ENCODE data around the gene KIRREL3. TPM values are rescaled to one million over a fixed set of nuclear protein-coding genes. Genes with fewer than 3 reads are reported as not detected.
A peak's percentile ranks its signal among the peaks of the same experiment; 100 is the strongest.

The KIRREL3 gene
- total RNA-seq, 2 experiments from 2014 or later = not detected

GRCh38 chr11:126487711-126488110 lies 512.9 kb downstream of the KIRREL3 start:
- H3K36me3 Mint-ChIP-seq (ENCODE audit: low read depth) = no peaks in the 10 kb centered on the region
- ChIA-PET POLR2A (no interaction called here), CTCF (no interaction called here)
- no peak overlapping the region for H3K27ac ChIP-seq (ENCODE audit: low read depth in 1 of 2, low read length in 2 of 2)
- DNase-seq (no peak), ATAC-seq (ENCODE audit: poor library complexity) (no peak)
- no peaks in the 10 kb centered on the region for H3K36me3 ChIP-seq (ENCODE audit: insufficient read depth, low read length)
- H3K4me1 Mint-ChIP-seq (ENCODE audit: low read depth) = no peaks in the 10 kb centered on the region
- no peaks in the 10 kb centered on the region for H3K27me3 ChIP-seq (ENCODE audit: control insufficient read depth in 1 of 2, insufficient read depth in 2 of 2, low read length in 2 of 2)
- H3K27me3 Mint-ChIP-seq = no peaks in the 10 kb centered on the region
- H3K27ac Mint-ChIP-seq = no peak overlapping the region
- no peaks in the 10 kb centered on the region for H3K9me3 Mint-ChIP-seq
- TF ChIP-seq CTCF (IDR thresholded peaks at IDR 0.05) = no peak
- H3K4me3 ChIP-seq (ENCODE audit: low read length) = no peak overlapping the region
- no peaks in the 10 kb centered on the region for H3K9me3 ChIP-seq (ENCODE audit: control insufficient read depth in 1 of 2, insufficient read depth in 1 of 2, low read length in 2 of 2)
- intact Hi-C loops (cut with DNase I, micrococcal nuclease) = no loop called here
- H3K4me3 Mint-ChIP-seq = no peak overlapping the region
- H3K4me1 ChIP-seq (ENCODE audit: insufficient read depth, low read length) = no peaks in the 10 kb centered on the region

- Histone ChIP-seq H3K27me3 (ENCODE audit: control insufficient read depth in 1 of 2, insufficient read depth in 2 of 2, low read length in 2 of 2) (no peaks in the 10 kb centered on the region), H3K4me1 (ENCODE audit: insufficient read depth, low read length) (no peaks in the 10 kb centered on the region), H3K27ac (ENCODE audit: low read depth in 1 of 2, low read length in 2 of 2) (no peak overlapping the region), H3K36me3 (ENCODE audit: insufficient read depth, low read length) (no peaks in the 10 kb centered on the region), H3K9me3 (ENCODE audit: control insufficient read depth in 1 of 2, insufficient read depth in 1 of 2, low read length in 2 of 2) (no peaks in the 10 kb centered on the region), H3K4me3 (ENCODE audit: low read length) (no peak overlapping the region)
- no peak for TF ChIP-seq CTCF (IDR thresholded peaks at IDR 0.05)
- ATAC-seq (ENCODE audit: poor library complexity) (no peak), DNase-seq (peak in 1 of 14 experiments; percentile 17)
- Mint-ChIP-seq H3K4me1 (ENCODE audit: low read depth) (no peaks in the 10 kb centered on the region), H3K9me3 (no peaks in the 10 kb centered on the region), H3K27ac (no peak overlapping the region), H3K27me3 (no peaks in the 10 kb centered on the region), H3K36me3 (ENCODE audit: low read depth) (no peaks in the 10 kb centered on the region), H3K4me3 (no peak overlapping the region)
- CTCF ChIA-PET = no interaction called here
- intact Hi-C loops (cut with DNase I, micrococcal nuclease) = no loop called here
- POLR2A ChIA-PET = no interaction called here
Observed at GRCh38 chr11:126485986-126486635, 514.5 kb downstream of the KIRREL3 start.

- no peaks in the 10 kb centered on the region for H3K27me3 ChIP-seq (ENCODE audit: control insufficient read depth in 1 of 2, insufficient read depth in 2 of 2, low read length in 2 of 2)
- CTCF ChIA-PET = no interaction called here
Observed at GRCh38 chr11:126485021-126485792, 515.4 kb downstream of the KIRREL3 start.

More at GRCh38 chr11:126485021-126485792, 515.4 kb downstream of the KIRREL3 start:
- Mint-ChIP-seq H3K36me3 (ENCODE audit: low read depth) (no peaks in the 10 kb centered on the region), H3K27ac (no peak overlapping the region), H3K27me3 (no peaks in the 10 kb centered on the region), H3K9me3 (no peaks in the 10 kb centered on the region), H3K4me1 (ENCODE audit: low read depth) (peaks cover 6% of the 10 kb centered on the region), H3K4me3 (no peak overlapping the region)
- TF ChIP-seq CTCF (IDR thresholded peaks at IDR 0.05) = no peak
- POLR2A ChIA-PET = no interaction called here
- Histone ChIP-seq H3K36me3 (ENCODE audit: insufficient read depth, low read length) (no peaks in the 10 kb centered on the region), H3K4me3 (ENCODE audit: low read length) (no peak overlapping the region), H3K27ac (ENCODE audit: low read depth in 1 of 2, low read length in 2 of 2) (no peak overlapping the region), H3K9me3 (ENCODE audit: control insufficient read depth in 1 of 2, insufficient read depth in 1 of 2, low read length in 2 of 2) (no peaks in the 10 kb centered on the region), H3K4me1 (ENCODE audit: insufficient read depth, low read length) (peaks cover 7% of the 10 kb centered on the region)
- intact Hi-C loops (cut with DNase I, micrococcal nuclease) = no loop called here
- ATAC-seq (ENCODE audit: poor library complexity) = no peak
- no peak for DNase-seq

Data from CD4-positive, alpha-beta T cell (primary cell).